Chondrocyte (in vitro differentiated cells): ENCODE results near the gene USP27X. TPM values are rescaled to one million over a fixed set of nuclear protein-coding genes. Genes with fewer than 3 reads are reported as not detected.

Experiments used
- DNase-seq: peaks from one replicate; pipeline ENCODE4 v3.0.0; 2021; ENCODE audit warnings: mixed read lengths, low spot score
- H3K27ac Mint-ChIP-seq: one replicate; pipeline ENCODE4 v1.8.0; 2021; ENCODE audit warnings: mild to moderate bottlenecking, moderate library complexity, mixed read lengths; ENCODE audit not compliant: unreplicated experiment
- H3K27me3 Mint-ChIP-seq: 2 replicates; pipeline ENCODE4 v1.8.0; 2021; ENCODE audit warnings: low read depth, mixed read lengths
- H3K36me3 Mint-ChIP-seq: 2 replicates; pipeline ENCODE4 v1.8.0; 2021; ENCODE audit warnings: low read depth, mixed read lengths
- H3K4me1 Mint-ChIP-seq: 2 replicates; pipeline ENCODE4 v1.8.0; 2021; ENCODE audit warnings: low read depth, mild to moderate bottlenecking, mixed read lengths
- H3K4me3 Mint-ChIP-seq: one replicate; pipeline ENCODE4 v1.8.0; 2021; ENCODE audit warnings: mild to moderate bottlenecking, moderate library complexity, mixed read lengths; ENCODE audit not compliant: unreplicated experiment
- H3K9me3 Mint-ChIP-seq: 2 replicates; pipeline ENCODE4 v1.8.0; 2021; ENCODE audit warnings: low read depth, mixed read lengths
- total RNA-seq: library from RNA; stranded (reverse); gene quantifications from 3 replicates; pipeline ENCODE4 v1.2.1, GENCODE V29; 2021
- TF ChIP-seq, protein P1 (sequence below): fragments of 200-600 bp; sonication (generic); IDR thresholded peaks from 2 replicates; pipeline ENCODE4 v1.5.0; 2021; ENCODE audit warnings: antibody characterized with exemption, mild to moderate bottlenecking, moderate library complexity

The USP27X gene
- total RNA-seq, 1 donor from 2014 or later, result 3.2 TPM

DNA sequence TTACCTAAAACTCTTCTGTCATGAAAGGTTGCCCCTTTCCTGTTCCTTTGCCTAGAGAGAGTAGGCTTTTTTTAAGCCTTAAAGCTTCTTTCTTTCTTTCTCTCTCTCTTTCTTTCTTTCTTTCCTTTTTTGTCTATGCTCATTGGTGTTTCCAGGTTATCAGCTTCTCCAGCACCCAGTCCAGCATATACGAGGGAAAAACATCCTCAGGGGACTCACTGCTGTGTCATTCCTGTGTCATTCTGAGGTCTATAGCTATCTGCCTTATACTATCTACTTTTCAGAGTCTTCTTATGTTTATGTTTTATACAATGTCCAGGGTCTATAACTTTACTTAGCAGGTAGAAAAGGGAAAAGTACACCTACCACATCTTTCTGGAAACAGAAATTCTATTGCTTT, 10.5 kb upstream of the USP27X start:
- Mint-ChIP-seq H3K4me3 (no peak overlapping the region), H3K4me1 (no peaks in the 10 kb centered on the region), H3K9me3 (peaks cover 3% of the 10 kb centered on the region), H3K27ac (no peak overlapping the region), H3K36me3 (no peaks in the 10 kb centered on the region), H3K27me3 (peaks cover 11% of the 10 kb centered on the region)
- TF ChIP-seq, protein P1, sequence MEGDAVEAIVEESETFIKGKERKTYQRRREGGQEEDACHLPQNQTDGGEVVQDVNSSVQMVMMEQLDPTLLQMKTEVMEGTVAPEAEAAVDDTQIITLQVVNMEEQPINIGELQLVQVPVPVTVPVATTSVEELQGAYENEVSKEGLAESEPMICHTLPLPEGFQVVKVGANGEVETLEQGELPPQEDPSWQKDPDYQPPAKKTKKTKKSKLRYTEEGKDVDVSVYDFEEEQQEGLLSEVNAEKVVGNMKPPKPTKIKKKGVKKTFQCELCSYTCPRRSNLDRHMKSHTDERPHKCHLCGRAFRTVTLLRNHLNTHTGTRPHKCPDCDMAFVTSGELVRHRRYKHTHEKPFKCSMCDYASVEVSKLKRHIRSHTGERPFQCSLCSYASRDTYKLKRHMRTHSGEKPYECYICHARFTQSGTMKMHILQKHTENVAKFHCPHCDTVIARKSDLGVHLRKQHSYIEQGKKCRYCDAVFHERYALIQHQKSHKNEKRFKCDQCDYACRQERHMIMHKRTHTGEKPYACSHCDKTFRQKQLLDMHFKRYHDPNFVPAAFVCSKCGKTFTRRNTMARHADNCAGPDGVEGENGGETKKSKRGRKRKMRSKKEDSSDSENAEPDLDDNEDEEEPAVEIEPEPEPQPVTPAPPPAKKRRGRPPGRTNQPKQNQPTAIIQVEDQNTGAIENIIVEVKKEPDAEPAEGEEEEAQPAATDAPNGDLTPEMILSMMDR, result no peak
- DNase-seq, result no peak

DNA sequence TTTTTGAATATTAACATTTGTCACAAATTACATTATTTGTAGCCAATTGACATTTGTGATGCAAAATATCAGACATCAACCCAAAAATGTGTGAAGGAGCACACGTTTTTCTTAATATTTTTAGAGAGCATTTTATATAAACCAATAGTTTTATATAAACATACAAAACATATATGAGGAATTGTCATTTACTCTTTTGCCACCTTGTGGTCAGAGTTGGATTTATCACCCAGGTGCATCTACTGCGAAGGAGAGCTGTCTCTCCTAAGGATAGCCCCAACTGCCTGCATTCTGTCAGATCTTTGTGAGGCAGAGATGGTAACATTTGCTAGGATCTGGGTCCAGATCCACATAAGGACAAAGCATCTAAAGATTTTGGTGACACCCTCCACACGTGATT, 2.5 kb upstream of the USP27X start:
- H3K9me3 Mint-ChIP-seq, result peaks cover 7% of the 10 kb centered on the region
- DNase-seq, result no peak
- H3K36me3 Mint-ChIP-seq, result peaks cover 2% of the 10 kb centered on the region
- TF ChIP-seq, protein P1, result peak; percentile 78
- H3K4me1 Mint-ChIP-seq, result peaks cover 9% of the 10 kb centered on the region
- H3K27me3 Mint-ChIP-seq, result no peaks in the 10 kb centered on the region
- no peak overlapping the region for H3K27ac Mint-ChIP-seq
- H3K4me3 Mint-ChIP-seq, result no peak overlapping the region

DNA sequence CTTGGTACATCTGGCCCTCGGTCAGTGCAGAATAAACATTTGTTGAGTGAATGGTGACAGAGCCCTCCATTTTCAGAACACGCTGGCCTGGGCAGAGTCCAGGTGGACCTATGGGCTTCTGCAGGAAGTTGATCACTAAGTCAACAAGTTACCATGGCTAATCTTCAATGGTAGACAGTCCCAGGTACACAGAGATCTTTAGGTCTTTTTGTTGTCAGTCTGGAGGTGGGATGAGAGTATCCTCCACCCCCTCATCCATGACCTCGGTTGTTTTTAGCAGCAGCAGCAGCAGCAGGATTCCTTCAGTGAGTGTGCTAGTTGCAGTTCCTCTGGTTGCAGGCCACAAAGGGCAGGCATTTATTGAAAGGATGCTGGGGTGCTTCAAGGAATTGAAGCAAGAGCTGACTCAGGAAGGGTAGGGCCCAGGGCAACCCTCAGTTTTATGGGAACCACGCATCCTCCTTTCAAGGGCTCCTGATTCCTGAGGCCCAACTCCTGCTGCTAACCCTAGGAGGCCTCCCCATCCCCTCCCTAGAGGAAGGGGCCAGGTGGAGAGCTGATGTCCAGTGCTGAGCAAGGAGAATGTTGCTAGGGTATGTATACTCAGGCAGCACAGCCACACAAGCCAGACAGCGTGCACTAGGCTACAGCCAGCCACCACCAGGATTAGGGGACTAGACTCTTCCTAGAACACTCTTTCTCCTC, 1.7 kb upstream of the USP27X start:
- Mint-ChIP-seq H3K9me3 (peaks cover 10% of the 10 kb centered on the region), H3K4me1 (peaks cover 9% of the 10 kb centered on the region), H3K36me3 (peaks cover 2% of the 10 kb centered on the region), H3K4me3 (no peak overlapping the region), H3K27ac (no peak overlapping the region), H3K27me3 (no peaks in the 10 kb centered on the region)
- no peak for DNase-seq
- TF ChIP-seq, protein P1, result no peak

DNA sequence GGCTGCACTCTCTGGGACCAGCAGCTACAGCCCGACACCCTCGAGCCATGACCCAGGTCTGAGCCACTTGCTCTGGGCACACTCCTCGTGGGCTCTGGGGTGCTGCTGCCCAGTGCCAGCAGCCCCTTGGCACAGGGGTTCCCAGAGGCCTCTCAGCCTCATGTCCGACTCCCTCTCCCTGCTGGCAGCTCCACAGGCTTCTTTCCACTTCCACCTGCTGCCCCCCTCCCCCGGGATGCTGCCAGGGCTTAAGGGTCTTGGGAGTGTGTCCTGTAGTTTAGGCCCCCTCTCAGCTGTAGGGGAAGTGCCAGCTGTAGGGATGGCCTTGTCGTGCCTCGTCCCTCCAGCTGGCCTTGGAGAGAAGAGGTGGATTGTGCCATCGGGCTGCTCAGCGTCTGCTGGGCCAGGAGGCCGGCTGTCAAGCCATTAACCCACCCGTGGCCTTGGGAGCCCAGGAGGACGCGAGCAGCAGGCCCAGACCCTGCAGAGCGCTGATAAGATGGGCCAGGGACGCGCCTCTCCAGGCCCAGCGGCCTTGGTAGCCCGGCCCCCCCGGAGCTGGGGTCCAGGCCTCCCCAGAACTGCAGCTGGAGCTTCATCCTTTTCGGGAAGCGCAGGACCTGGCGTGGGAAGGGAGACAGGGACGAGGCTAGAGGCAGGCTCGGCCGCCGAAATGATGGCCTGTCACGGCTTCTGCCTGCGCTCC, 1.0 kb upstream of the USP27X start:
- H3K4me1 Mint-ChIP-seq, result peaks cover 9% of the 10 kb centered on the region

DNA sequence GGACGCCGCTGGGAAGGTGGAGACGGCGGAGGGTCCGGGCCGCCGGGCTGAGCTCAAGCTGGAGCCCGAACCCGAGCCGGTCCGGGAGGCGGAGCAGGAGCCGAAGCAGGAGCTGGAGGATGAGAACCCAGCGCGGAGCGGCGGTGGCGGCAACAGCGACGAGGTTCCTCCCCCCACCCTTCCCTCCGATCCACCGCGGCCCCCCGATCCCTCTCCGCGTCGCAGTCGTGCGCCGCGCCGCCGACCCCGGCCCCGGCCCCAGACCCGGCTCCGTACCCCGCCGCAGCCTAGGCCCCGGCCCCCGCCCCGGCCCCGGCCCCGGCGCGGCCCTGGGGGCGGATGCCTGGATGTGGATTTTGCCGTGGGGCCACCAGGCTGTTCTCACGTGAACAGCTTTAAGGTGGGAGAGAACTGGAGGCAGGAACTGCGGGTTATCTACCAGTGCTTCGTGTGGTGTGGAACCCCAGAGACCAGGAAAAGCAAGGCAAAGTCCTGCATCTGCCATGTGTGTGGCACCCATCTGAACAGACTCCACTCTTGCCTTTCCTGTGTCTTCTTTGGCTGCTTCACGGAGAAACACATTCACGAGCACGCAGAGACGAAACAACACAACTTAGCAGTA, 483 bp downstream of the USP27X start:
- H3K36me3 Mint-ChIP-seq, result peaks cover 2% of the 10 kb centered on the region
- H3K4me3 Mint-ChIP-seq, result peak overlapping the region; percentile 83
- H3K27ac Mint-ChIP-seq, result peak overlapping the region; percentile 17
- H3K4me1 Mint-ChIP-seq, result peaks cover 9% of the 10 kb centered on the region
- peaks cover 10% of the 10 kb centered on the region for H3K9me3 Mint-ChIP-seq
- no peaks in the 10 kb centered on the region for H3K27me3 Mint-ChIP-seq
- TF ChIP-seq, protein P1, result no peak
- DNase-seq, result no peak

More for the DNA sequence above, 1.0 kb upstream of the USP27X start:
- H3K4me3 Mint-ChIP-seq, result peak overlapping the region; percentile 83
- TF ChIP-seq, protein P1, result no peak
- DNase-seq, result no peak
- H3K27ac Mint-ChIP-seq, result peak overlapping the region; percentile 89
- H3K9me3 Mint-ChIP-seq, result peaks cover 10% of the 10 kb centered on the region
- no peaks in the 10 kb centered on the region for H3K27me3 Mint-ChIP-seq
- H3K36me3 Mint-ChIP-seq, result peaks cover 2% of the 10 kb centered on the region
